SH-SY5Y (cell line): Measurements from ENCODE around the gene OVOL1.

ENCODE experiments used
- GATA2 ChIP-seq: IDR thresholded peaks from 2 replicates; pipeline ENCODE4 v1.6.1; 2011; ENCODE audit warnings: mild to moderate bottlenecking, low read depth, low read length
- GATA3 ChIP-seq: IDR thresholded peaks from 2 replicates; pipeline ENCODE4 v1.6.1; 2011; ENCODE audit warnings: low read depth, mild to moderate bottlenecking, low read length, moderate library complexity

DNA sequence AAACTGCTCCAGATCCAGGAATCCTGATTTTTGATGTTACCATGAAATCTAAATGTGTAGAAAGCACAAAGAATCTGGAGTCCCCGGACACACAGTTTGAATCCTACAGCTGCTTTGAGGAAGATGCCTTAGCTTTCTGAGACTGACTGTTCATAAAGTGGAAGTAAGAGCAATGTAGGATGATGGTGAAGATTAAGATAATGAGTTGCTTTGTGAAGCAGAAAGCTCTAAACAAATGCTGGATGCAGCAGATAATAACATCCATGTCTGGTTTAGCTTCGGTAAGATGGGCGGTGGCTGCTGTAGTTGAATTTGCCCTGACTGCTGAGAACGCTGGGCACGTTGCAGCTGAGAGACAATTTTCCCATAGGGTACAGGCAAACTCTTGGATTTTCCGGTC is 20.1 kb downstream of the OVOL1 start:
- TF ChIP-seq GATA2 (no peak), GATA3 (no peak)
